Ovary (tissue), 9 donors: ENCODE results near the gene GLI1. TPM values are rescaled to one million over a fixed set of nuclear protein-coding genes. Genes with fewer than 3 reads are reported as not detected.
"Not testable (repeated sequence)": the region's sequence is repeated elsewhere in the genome, so short reads cannot be mapped to it uniquely, and the experiment has no call there.

Source experiments
- DNase-seq, 5 donors: peaks; one replicate each; pipeline ENCODE4 v3.0.0-alpha.2; 2019 to 2020
- H3K27ac ChIP-seq, 2 donors: fragments of 200-600 bp; one replicate each; pipeline versions ENCODE4 v1.5.1 to v1.8.0; 2019 to 2022
- H3K27me3 ChIP-seq: fragments of 200-600 bp; one replicate; pipeline ENCODE4 v1.8.0; 2022
- H3K36me3 ChIP-seq: fragments of 200-600 bp; sonication (generic); one replicate; pipeline ENCODE4 v1.5.1; 2019
- H3K4me1 ChIP-seq: one replicate; pipeline ENCODE4 v1.8.1; 2013; ENCODE audit warnings: mild to moderate bottlenecking, moderate library complexity; ENCODE audit not compliant: insufficient read depth
- H3K4me3 ChIP-seq: fragments of 200-600 bp; sonication (generic); one replicate; pipeline ENCODE4 v1.5.1; 2017
- H3K9me3 ChIP-seq, 2 donors: fragments of 200-600 bp in 1 of 2; sonication (generic) in 1 of 2; one replicate each; pipeline versions ENCODE4 v1.5.1 to v1.8.1; 2013 to 2019; ENCODE audit warnings: mild to moderate bottlenecking in 1 of 2, moderate library complexity in 1 of 2
- EP300 ChIP-seq: sonication (generic); formaldehyde crosslinking; IDR thresholded peaks from one replicate; pipeline ENCODE4 v1.6.1; 2017; ENCODE audit warnings: antibody characterized with exemption
- POLR2A ChIP-seq: fragments of 450-650 bp; IDR thresholded peaks from one replicate; pipeline ENCODE4 v1.6.1; 2017; ENCODE audit warnings: antibody characterized with exemption, mild to moderate bottlenecking, moderate library complexity
- WGBS, 3 donors: extraction: QIAGEN DNeasy Blood & Tissue Kit in 1 of 3; methylation state at CpG; one replicate each; pipeline versions ENCODE4 v1.1.5 to v1.1.7; 2013 to 2017; 5-methylcytosine and 5-hydroxymethylcytosine counted together
- intact Hi-C, 4 donors: fragments of 100-400 bp; cut with DNase I; formaldehyde crosslinking; loops; one replicate each; pipeline versions ENCODE4 v1.11.0 to v1.15.1; 2022 to 2023
- polyA plus RNA-seq, 2 donors: library from polyadenylated mRNA; stranded (reverse); fragments of 200-250 nt in 1 of 2; fragments of 350-450 nt in 1 of 2; fragmentation: Illumina TruSeq in 1 of 2; extraction: RNeasy Lipid Tissue Mini Kit (QIAGEN cat#74804) in 1 of 2; gene quantifications; one replicate each; pipeline ENCODE4 v1.2.3, GENCODE V29; 2013 to 2014
- total RNA-seq, 7 donors: library from RNA; depleted of rRNA in 2 of 7; stranded (reverse); fragments of >200 nt in 2 of 7; fragmentation: NEBNext Ultra II Directional in 3 of 7; extraction: Animal tissue kit (Norgen Biotek cat#: 25700) in 3 of 7; gene quantifications; one replicate each; pipeline versions ENCODE4 v1.1.0 to v1.2.4, GENCODE V29; 2016 to 2023
- TF ChIP-seq, protein P1 (sequence below), 3 donors: fragments of 450-650 bp in 2 of 3; fragments of 200-600 bp in 1 of 3; IDR thresholded peaks; one replicate each; pipeline versions ENCODE4 v1.5.1 to v1.8.0; 2016 to 2022; ENCODE audit warnings: antibody characterized with exemption in 3 of 3, mild to moderate bottlenecking in 1 of 3
- donor health status: DM: no; HTN: no; CAD: no; lungs with moderate emphysema.
- donor health status: DM: no; HTN: no; CAD: no.
- donor health status: Bipolar disorder and iron deficiency.
- donor health status: DM: yes; HTN: yes; CAD: no.
- donor health status: DM: no; HTN: no; CAD: no.
- donor health status: DM: yes; HTN: yes; CAD: no.

Gene GLI1
- total and polyA plus RNA-seq, 9 donors = 0.48 to 4.1 (median 1.5) TPM; not detected in 1

DNA sequence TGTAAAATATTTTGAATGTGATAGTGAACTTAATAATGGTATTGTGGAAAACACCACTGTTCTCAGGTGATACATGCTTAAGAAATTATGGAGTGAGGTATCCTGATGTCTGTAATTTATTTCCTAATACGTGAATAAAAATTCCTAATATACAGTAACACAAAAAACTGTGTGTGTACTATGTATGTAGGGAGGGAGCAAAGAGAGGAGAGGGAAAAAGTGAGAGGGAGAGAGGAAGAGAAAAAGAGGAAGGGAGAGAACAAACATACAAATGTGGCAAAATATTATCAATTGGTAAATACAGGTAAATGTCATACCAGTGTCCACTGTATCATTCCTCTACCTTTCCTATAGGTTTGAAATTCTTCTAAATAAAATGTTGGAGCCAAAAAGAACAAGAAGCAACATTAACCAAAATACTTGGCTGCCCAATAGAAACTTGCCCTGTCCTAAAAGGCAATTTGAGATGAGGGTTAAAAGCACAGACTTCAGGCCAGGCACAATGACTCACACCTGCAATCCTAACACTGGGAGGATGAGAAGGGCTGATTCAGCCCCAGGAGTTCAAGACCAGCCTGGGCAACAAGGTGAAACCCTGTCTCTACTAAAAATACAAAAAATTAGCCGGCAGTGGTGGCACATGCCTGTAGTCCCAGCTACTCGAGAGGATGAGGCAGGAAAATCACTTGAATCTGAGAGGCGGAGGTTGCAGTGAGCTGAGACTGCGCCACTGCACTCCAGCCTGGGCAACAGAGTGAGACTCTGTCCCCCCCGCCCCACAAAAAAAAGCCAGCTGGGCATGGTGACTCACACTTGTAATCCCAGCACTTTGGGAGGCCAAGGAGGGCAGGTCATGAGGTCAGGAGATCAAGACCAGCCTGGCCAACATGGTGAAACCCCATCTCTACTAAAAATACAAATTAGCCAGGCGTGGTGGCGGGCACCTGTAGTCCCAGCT, 43.3 kb upstream of the GLI1 start:
- H3K36me3 ChIP-seq = no peaks in the 10 kb centered on the region
- H3K9me3 ChIP-seq = no peaks in the 10 kb centered on the region
- no peak for DNase-seq
- TF ChIP-seq POLR2A (no peak), EP300 (no peak)
- TF ChIP-seq, protein P1, sequence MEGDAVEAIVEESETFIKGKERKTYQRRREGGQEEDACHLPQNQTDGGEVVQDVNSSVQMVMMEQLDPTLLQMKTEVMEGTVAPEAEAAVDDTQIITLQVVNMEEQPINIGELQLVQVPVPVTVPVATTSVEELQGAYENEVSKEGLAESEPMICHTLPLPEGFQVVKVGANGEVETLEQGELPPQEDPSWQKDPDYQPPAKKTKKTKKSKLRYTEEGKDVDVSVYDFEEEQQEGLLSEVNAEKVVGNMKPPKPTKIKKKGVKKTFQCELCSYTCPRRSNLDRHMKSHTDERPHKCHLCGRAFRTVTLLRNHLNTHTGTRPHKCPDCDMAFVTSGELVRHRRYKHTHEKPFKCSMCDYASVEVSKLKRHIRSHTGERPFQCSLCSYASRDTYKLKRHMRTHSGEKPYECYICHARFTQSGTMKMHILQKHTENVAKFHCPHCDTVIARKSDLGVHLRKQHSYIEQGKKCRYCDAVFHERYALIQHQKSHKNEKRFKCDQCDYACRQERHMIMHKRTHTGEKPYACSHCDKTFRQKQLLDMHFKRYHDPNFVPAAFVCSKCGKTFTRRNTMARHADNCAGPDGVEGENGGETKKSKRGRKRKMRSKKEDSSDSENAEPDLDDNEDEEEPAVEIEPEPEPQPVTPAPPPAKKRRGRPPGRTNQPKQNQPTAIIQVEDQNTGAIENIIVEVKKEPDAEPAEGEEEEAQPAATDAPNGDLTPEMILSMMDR (IDR thresholded peaks at IDR 0.05) = no peak
- WGBS, 3 donors = 84 to 90% (median 88%) methylated on average over 8 of the region's 8 CpGs
- H3K4me3 ChIP-seq = no peak overlapping the region
- no peak overlapping the region for H3K27ac ChIP-seq
- no peaks in the 10 kb centered on the region for H3K27me3 ChIP-seq
- no peaks in the 10 kb centered on the region for H3K4me1 ChIP-seq
- intact Hi-C loops = no loop called here

DNA sequence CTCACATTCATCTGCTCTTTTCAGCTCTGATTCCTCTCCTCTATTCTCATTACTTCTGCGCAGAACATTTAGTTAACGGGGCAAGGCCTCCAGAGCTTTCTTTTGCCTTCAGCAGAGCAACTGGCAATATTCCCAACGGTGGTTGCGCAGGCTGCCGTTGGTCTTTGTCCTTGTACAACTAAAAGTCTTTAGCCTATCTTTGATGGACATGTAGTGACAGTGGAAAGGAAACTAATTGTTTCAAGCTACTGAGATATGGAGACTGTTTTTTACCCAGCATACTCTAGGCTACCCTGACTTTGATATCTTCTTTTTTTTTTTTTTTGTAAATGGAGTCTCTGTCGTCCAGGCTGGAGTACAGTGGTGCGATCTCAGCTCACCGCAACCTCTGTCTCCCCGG, 41.3 kb upstream of the GLI1 start:
- no peak for TF ChIP-seq EP300
- TF ChIP-seq, protein P1 (IDR thresholded peaks at IDR 0.05) = no peak
- no peak for TF ChIP-seq POLR2A
- Histone ChIP-seq H3K4me1 (no peaks in the 10 kb centered on the region), H3K4me3 (no peak overlapping the region), H3K27me3 (no peaks in the 10 kb centered on the region), H3K27ac (no peak overlapping the region), H3K36me3 (no peaks in the 10 kb centered on the region), H3K9me3 (no peaks in the 10 kb centered on the region)
- 84 to 85% (median 85%) methylated on average over 9 of the region's 9 CpGs for whole genome bisulfite sequencing, 3 donors
- intact Hi-C loops = no loop called here
- DNase-seq = no peak

DNA sequence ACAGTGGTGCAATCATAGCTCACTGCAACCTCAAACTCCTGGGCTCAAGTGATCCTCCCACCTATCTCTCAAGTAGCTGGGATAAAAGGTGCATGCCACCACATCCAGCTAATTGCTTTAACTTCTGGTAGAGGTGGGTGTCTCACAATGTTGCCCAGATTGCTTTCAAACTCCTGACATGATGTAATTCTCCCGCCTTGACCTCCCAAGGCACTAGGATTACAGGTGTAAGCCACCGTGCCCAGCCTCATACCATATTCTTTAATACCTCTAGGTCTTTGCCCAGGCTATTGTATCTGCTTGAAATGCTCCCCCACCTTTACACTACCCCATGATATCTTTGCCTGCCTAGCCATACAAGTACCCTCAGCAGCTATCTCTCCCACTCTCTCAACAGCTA, 40.1 kb upstream of the GLI1 start:
- intact Hi-C loops = no loop called here
- WGBS, 3 donors = 95 to 98% (median 95%) methylated on average over 2 of the region's 2 CpGs
- Histone ChIP-seq H3K4me3 (no peak overlapping the region), H3K27me3 (no peaks in the 10 kb centered on the region), H3K9me3 (no peaks in the 10 kb centered on the region), H3K4me1 (no peaks in the 10 kb centered on the region), H3K36me3 (no peaks in the 10 kb centered on the region), H3K27ac (no peak overlapping the region)
- no peak for TF ChIP-seq EP300
- TF ChIP-seq, protein P1 (IDR thresholded peaks at IDR 0.05) = no peak
- TF ChIP-seq POLR2A = no peak
- DNase-seq = no peak

GRCh38 chr12:57420482-57420881, 39.1 kb upstream of the GLI1 start:
- DNase-seq = no peak
- no peaks in the 10 kb centered on the region for H3K4me1 ChIP-seq
- intact Hi-C loops = no loop called here
- H3K4me3 ChIP-seq = no peak overlapping the region
- H3K27me3 ChIP-seq = no peaks in the 10 kb centered on the region
- H3K27ac ChIP-seq = no peak overlapping the region
- H3K9me3 ChIP-seq = no peaks in the 10 kb centered on the region
- TF ChIP-seq EP300 (no peak), POLR2A (no peak)
- TF ChIP-seq, protein P1 (IDR thresholded peaks at IDR 0.05) = no peak
- H3K36me3 ChIP-seq = no peaks in the 10 kb centered on the region
- WGBS, 3 donors = 94 to 99% (median 97%) methylated on average over 5 of the region's 5 CpGs

GRCh38 chr12:57426948-57427347, 32.6 kb upstream of the GLI1 start:
- H3K4me3 ChIP-seq, H3K27me3 ChIP-seq, H3K4me1 ChIP-seq, H3K27ac ChIP-seq, intact Hi-C loops, DNase-seq, H3K9me3 ChIP-seq, H3K36me3 ChIP-seq: not testable (repeated sequence)
- WGBS, 3 donors = 90 to 94% (median 94%) methylated on average over 10 of the region's 10 CpGs
